NCI-H2107 (cell line): ENCODE measurements around the gene MFAP3L.
"Not testable (repeated sequence)": the region's sequence is repeated elsewhere in the genome, so short reads cannot be mapped to it uniquely, and the experiment has no call there.

ENCODE experiments used
- DNase-seq: peaks from one replicate; lab custom pipeline; 2025; lab: John Stamatoyannopoulos, UW

The MFAP3L gene

DNA sequence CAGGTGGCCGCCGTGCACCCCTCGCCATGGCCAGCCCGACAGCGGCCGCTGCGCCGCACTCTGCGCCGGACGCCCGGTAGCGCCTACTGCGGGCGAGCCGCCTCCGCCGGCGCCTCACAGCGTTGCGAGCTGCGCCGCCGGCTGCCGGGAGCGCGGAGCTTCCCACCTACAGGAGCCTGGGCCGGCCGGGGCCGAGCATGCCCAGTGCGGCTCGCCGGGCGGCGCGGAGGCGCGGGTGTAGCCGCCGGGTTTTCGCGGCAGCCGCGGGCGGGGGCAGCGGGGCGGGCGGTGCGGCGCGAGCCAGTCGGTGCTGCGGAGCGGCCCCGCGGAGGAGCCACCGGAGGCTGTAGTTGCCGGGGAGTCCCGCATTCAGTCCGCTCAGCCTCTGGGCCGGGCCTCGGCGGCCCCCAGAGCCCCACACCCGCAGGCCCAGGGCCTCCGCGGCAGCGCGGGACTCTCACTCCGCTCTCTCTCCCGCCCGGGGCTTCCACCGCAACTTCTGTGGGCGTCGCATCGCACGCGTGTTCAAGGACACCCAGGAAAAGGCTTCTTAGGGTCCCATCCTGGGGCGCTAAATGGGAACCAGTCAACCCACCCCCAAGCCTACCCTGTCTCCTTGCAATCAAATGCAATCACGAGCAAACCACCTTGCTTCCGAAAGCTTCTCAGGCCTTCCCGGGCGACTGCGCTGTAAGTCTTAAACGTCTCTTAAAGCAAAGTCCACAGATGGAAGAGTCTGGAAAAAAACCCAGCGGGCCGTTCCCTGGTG, at the start of gene MFAP3L:
Gene MFAP3L, minus strand, starts transcription at position 143 of the 769 bp plus-strand sequence. CDS start 20,518 bp downstream, outside the sequence.
- DNase-seq = peak; percentile 37

DNA sequence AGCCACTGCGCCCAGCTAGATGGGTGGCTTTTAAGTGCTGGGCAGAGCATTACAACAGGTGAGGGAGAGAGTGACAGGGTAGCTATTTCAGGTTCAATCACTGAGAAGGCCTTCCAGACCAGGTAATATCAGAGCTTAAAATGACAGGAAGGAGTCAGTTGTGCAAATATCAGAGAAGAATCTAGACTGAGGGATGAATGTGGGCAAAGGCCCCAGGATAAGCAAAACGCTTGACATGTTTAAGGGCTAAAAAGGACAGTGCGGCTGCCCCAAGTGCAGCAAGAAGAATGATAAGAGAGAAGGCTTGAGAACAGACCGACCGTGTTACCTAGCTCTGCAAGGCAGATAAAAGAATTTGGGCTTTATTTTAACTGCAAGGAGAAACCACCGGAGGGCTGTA, 45.0 kb upstream of the MFAP3L start:
- no peak for DNase-seq

DNA sequence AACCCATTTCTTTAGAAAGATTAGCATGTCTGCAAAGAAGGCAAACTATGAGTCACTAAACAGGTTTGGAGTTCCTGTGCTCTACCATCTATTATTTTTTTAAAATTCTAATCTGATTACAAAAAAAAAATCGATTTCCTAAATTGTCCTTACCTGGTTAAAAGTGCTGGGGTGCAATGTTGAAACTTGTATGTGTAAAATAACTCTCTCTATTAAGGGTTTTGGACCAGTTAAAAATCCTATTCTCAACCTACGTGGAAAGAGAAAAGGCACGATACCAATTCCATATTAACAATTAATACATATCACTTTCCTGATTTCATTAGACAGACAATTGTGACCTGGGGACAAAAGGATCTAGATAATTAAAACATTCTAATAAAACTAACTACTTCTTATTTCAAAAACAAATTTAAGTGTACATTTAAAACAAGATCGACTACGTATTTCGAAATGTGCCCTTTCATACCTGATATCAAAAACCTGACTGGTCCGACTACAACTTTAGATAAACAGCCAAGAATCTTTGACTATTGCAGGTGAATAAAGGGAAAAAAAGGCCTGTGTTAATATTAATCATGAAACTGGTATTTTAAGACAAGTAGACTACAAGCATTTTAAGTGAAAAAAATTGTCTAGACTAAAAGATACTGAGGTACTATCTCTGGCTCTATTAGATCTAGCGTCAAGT, 42.4 kb upstream of the MFAP3L start:
- no peak for DNase-seq

DNA sequence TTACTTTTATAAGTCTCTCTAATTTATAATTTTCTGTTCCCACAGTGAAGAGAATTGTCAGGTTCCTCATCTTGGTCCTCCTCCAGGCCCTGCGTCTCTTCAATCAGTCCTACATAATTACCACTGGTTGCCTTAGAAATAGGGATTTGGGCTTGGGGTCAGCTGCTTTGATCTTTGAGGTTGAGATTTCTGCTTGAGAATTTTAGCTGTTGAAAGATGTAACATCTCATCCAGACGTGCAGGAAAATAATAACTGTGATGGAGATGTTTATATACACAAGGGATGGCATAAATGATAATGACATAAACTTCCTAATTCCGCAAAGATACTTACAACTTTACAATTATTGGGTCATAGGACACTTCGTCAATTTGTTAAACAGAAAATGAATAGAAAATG, 33.2 kb upstream of the MFAP3L start:
- no peak for DNase-seq

DNA sequence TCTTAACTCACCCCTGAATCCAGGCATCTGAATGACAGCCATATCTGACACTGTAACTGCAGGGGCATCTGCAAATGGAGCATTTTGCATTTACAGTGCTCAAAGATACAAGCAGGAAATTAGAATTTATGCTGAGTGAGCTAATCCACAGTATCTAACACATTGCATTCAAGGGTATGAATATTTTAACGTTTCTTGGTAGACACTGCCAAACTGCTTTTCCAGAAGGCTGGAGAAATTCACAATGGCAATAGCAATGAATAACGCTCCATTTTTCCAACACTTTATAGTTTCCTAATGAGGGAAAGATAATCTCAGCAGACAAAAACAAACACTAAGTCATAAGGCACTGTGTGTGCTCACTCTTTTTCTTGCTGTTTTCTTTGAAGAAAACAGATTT, 32.6 kb upstream of the MFAP3L start:
- DNase-seq = no peak

DNA sequence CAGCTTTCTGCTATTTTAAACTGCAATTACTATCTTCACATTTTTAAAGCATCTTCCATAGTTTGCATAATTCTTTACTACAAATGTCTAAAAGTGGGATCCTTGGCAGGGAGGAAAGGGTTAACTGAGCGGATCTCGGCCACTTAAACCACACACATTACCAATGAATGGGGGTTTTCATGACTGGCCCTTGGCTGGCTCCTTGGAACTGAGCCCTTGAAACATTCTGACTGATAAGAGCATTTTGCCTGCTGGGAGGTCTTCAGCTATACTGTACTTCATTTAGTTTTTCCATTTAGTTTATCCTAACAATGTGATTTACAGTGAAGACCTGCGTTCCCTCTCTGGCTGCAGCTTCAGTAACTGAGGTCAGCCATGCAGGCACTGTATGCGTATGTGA, 31.7 kb upstream of the MFAP3L start:
- no peak for DNase-seq

DNA sequence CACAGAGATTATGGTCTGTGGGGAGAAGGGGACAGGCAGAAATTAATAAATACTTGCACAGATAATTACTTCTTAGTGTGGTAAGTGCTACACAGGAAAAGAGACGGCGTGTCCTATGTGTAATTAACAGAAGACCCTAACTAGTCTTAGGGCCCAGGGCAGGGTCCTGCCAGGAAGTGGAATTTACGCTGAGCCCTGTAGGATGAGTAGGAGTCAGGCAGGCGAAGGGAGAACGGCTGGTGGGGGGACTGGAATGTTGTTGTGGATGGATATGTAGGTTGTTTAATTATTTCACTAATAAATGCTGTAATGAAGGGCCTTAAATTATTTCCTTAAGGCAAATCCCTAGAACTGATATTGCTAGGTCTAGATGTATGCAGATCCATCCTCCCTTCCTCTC, 26.7 kb upstream of the MFAP3L start:
- no peak for DNase-seq

DNA sequence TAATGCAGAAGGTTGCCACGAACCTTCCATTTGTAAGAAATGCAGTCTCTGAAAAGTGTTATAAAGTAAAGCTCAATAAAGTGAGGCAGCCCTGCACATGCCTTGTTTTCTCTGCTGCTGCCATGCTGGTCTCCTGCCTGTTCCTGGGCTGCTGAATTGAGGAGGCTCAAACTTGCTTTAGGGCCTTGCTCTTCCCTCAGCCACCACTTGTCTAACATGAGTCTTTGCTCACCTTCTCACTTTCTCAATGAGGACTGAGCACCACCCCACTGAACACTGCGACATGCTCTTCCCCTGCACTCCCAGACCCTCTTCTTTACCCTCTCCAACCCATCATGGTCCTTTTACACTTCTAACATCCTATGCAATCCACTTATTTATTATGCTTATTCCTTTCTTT, 25.2 kb upstream of the MFAP3L start:
- no peak for DNase-seq

DNA sequence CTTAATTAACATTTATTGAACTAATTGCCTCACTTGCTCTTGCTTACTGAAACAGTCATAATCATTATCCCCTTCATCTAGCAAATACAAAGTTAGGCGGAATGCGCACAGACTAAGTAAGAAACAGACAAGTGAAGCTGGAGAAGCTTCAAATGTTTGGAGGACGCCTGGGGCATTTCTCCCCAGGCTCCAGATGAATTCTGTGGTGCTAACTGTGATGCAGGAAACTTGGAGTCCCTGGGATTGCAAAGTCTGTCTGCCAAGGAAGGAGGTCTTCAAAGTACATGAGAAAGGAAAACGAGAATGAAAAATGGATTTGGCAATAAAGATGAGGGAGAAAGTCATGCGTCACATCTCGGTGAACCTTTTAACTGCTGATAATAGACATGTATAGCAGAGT, 23.6 kb upstream of the MFAP3L start:
- no peak for DNase-seq

DNA sequence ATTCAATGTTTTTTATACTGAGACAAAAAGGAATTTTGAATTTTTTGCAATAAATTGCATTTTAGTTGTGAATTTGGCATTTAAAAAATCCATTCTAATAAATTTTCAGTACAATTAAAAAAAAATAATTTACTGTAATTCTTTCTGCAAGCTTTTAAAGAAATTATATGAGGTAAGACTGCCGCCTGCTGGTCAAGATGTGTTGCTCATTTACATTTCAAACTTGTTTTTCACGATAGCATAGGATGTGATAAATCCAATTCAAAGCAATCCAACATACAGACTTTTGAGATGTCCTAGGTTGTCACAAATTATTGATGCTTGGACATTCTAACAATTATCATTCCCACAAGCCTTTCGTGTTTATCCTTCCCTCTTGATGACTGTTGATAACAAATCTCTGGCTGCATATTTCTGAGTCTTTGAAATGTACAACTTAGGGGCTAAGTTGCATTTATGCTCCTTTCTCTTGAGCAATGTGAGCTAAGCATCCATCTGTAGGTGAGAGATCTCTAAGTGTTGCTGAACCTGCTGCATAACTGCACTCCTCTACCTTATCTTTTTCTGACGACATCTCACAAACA, 21.7 kb upstream of the MFAP3L start:
- DNase-seq = peak; percentile 6

DNA sequence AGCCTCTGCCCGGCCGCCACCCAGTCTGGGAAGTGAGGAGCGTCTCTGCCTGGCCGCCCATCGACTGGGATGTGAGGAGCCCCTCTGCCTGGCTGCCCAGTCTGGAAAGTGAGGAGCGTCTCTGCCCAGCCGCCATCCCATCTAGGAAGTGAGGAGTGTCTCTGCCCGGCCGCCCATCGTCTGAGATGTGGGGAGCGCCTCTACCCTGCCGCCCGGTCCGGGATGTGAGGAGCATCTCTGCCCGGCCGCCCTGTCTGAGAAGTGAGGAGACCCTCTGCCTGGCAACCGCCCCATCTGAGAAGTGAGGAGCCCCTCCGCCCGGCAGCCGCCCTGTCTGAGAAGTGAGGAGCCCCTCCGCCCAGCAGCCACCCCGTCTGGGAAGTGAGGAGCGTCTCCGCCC, 20.0 kb upstream of the MFAP3L start:
- DNase-seq = not testable (repeated sequence)

DNA sequence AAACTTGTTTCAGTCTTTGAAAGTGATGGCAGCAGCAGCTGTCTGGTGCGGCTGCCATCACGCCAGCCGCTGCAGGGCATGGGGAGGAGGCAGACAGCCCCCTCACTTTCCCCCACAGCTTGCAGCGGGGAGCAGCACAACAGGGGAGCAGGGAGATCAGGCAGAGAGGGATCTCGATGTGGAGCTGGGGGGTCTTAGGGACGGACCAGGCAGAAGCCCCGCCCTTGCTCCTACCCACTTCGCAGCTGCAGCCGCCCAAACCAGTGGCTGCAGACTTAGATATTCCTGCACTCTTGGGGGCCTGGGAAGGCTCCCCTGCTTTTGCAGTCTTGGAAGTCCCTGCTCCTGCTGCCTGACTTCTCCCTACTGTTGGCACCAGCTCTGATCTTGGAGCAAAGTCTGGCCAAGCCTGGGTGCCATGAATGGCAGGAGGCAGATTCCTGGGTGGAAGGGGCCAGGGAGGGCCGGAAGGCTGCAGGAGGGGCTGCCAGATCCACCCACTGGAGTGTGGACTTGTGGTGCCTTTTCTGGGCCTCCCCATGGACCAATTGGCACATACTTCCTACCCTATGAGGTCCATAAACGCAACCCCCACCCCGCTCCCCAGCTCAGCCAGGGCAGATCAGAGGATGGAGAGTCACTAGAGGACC, 14.0 kb upstream of the MFAP3L start:
- DNase-seq = no peak

DNA sequence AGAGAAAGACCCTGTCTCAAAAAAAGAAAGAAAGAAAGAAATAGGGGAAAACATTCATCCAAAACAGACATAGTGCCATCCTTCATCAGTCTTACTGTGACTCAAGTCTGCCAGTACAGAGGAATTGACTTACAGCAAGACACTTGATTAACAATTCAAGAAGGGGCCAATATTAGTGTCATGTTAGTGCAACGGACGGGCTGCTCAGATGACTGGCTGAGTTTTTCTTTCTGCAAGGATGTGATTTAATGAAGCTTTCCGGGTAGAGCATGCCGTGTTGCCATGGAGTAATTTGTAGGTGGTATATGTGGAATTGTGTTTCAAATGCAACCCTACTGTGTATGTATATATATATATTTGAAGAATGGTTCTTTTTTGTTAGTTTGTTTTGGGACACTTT, 12.6 kb upstream of the MFAP3L start:
- DNase-seq = no peak

DNA sequence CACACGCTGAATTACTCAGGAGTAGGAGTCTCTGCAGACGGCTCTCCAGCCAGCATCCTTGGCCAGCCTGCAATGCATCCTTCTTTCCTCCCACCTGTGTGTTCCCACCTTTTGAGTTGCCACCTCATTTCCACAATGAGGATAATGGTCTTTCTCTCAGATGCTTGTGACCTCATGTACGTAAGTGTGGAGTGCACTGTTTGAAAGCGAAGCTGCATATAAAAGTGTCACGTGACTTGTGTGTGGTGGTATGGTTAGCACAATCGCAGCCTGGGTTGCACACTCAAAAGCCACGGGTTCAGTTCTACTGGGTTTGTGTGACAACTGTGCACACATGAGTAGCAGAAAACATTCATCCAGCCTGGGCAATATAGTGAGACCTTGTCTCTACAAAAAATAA, 12.0 kb upstream of the MFAP3L start:
- DNase-seq = no peak

DNA sequence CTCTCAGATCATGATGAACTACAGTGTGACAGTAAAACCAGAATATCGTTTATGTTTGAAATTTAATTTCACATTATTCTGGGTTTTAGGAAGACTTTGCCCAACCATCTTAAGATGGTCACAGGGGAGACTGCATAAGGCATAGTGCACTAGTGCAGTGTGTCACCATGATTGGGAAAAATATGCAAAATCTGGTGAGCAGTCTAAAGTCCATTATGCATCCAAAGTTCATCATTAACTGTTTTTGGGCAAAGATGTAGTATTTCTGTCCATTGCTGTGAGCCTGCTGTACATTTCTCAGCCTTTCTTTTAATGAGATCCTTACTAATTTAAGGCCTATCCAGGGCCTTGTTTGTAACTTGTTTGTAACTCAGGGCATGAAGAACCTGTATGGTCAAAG, 11.3 kb upstream of the MFAP3L start:
- no peak for DNase-seq

DNA sequence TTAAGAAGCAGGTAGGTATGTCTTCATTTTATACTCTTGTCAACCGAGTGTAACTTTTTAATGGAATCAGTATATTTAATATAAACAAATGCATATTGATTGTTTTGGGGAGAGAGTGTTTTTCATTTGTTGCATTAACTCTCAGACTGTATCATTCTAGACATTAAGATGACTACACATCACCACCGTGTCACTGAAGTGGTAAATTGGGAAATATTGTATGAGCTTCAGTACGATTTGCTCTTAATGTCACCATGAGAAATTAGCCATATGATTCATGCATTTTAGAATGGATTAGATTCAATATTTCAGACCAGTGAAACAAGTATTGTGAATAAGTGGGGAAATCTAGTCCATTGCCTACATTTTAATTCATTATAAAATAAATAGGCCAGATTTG, 9.7 kb upstream of the MFAP3L start:
- no peak for DNase-seq

DNA sequence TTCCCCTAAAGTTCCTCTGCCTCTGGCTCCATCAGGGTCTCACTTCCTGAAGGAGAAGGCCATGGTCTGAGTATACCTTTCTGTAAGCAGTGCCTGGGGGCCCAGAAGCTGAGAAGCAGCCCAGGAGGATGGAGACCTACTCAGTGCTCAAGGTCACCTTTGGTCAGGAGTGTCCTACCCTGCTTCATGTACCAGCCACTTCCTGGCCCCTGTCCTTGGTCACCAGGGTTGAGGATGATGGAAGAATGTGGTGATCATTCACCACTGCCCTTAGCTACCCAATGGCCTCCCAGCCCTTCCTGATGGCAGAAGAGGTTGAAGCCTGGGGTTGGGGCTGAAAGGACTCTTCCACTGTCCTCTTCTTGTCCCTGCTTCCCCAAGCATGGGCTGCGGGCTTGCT, 9.0 kb upstream of the MFAP3L start:
- no peak for DNase-seq

DNA sequence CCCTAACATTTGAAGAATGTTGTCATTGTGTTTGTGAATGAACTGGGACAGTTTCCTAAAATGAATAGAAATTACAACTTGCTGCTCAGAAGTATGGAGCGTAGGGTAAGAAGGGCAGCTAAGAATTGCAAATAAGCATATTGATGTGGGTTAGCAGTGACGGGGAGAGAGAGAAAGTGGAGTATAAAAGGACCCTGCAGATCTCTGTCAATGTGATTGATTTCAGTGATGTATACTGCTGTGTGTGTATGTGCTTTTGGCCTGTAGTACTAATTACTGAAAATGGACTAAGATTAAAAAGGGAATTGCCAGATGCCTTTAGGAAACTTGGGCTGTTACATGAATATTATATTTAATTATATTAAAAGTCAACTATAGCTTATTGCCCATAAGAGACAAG, 7.8 kb upstream of the MFAP3L start:
- no peak for DNase-seq

DNA sequence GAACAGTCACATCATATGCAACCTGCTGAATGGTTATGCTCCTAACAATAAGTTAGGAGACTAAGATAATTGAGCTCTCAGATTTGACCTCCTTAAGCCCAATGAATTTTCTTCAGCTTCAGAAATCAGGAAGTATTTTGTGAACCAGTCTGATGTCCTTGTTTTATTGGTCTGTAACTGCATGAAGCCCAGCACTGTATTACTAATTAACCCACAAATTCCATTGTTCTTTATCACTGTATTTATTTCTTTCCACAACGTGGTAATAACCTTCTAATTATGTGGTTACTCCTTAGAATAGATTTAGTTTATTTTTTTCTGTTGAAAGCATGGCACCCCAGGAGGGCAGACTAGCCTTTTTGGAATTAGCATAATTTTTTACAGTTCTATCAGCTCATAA, 3.9 kb upstream of the MFAP3L start:
- no peak for DNase-seq

DNA sequence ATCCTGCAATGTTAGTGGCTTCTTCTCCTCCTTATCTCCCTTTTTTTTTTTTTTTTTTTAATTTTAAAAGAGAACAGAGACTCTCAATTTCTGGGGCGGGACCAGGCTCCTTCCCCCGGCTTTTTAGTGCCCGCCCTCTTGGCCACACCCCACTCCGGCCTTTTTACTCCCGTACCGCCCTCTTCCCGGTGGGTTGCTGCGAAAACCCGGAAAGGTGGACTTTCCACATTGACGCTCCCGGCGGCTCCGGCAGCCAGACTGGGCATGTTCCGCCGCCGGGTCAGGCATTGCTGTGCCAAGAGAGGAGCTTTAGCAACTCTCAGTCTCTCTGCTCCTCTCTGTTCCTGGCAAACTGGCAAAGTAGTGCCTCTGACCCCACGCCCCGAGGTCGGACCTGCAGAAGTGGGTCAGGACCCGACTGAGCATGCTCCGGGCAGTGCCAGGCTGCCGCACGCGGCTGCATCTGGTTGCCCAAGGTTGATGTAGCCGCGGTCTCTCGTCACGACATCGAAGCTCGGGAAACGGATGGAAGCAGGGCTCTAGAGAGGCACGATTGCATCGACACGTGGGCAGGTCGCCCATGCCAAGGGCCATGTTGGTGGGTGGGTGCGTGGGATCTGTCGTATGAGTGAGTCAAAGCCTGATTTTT, 1.1 kb upstream of the MFAP3L start:
- peak; percentile 40 for DNase-seq

DNA sequence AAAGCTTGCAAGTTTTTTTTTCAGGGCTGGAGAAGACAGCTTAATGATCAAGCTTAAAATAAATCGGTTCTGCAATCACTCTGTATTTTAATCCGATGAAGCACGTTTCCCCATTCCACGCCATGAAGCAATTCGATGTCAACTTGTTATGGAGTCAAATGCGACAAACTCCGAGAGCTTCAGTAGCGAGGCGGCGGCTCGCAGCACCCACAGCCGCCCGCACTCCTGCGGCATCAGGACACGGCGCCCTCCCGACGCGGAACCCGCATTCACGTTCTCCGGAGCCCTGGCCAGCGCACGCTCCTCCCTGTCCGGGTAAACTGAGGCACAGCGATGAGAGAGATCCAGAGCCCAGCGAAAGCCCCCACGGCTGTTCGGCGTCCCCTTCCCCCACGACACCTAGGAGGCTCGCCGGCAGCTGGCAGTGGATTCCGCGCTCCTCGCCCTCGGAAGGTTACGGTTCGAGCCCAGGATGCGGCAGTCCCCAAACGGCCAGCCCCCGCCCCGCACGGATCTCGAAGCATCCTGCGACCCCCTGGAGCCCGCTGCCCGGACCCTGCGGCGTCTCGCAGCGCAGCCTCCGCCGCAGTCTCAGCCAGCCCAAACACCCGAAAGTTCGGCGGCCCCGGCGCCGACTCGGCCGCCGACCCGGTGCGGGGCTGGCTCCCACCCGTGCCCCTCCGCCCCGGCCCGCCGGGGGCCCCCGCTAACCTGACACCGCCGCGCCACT, 507 bp downstream of the MFAP3L start:
- DNase-seq = no peak

DNA sequence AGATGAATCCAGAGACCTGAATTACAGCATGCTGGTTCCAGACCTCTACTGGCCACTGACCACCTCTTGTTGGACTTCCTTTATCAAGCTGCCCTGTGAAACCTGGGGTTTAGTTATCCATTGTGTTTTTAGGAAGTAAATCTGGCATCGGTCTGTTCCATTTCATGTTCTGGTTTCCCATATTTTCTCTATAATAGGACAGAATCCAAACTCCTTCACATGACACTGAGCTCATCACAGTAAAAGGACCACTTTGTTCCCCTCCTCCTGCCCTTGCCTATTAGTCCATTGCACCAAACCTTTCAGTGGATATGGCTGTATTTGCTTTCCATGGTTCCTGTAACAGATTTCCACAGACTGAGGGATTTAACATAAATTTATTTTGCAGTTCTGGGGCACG, 4.0 kb downstream of the MFAP3L start:
- no peak for DNase-seq
